SHP77 treated with DMSO at 0.1 percent for 48 hours (cell line): ENCODE results near the gene NOP9.

Experiments used
- DNase-seq: peaks from one replicate; lab custom pipeline; 2025; lab: John Stamatoyannopoulos, UW

NOP9 gene

GRCh38 chr14:24299255-24300191, at the start of gene NOP9, which contains the start of gene DHRS1:
TSS of gene NOP9 (plus strand) at chr14:24299850. CDS start at chr14:24299955, 105 bp downstream.
TSS of gene DHRS1 (minus strand) at chr14:24299780. CDS start at chr14:24299106, 674 bp downstream.
- peak; percentile 45 for DNase-seq

- no peak for DNase-seq
Observed at GRCh38 chr14:24250354-24250753, 49.3 kb upstream of the NOP9 start.

- no peak for DNase-seq
Observed at GRCh38 chr14:24251880-24252288, 47.8 kb upstream of the NOP9 start.

GRCh38 chr14:24252289-24253124, 47.1 kb upstream of the NOP9 start:
- no peak for DNase-seq

- no peak for DNase-seq
Observed at GRCh38 chr14:24253936-24254335, 45.7 kb upstream of the NOP9 start.

- DNase-seq: no peak
Observed at GRCh38 chr14:24254630-24255392, 44.8 kb upstream of the NOP9 start.

- no peak for DNase-seq
Observed at GRCh38 chr14:24255438-24255837, 44.2 kb upstream of the NOP9 start.

GRCh38 chr14:24255931-24256711, 43.5 kb upstream of the NOP9 start:
- no peak for DNase-seq

GRCh38 chr14:24256960-24257359, 42.7 kb upstream of the NOP9 start:
- DNase-seq: no peak

GRCh38 chr14:24258119-24258518, 41.5 kb upstream of the NOP9 start:
- no peak for DNase-seq

GRCh38 chr14:24258548-24259265, 40.9 kb upstream of the NOP9 start:
- DNase-seq: no peak

- no peak for DNase-seq
Observed at GRCh38 chr14:24259282-24260025, 40.2 kb upstream of the NOP9 start.

- DNase-seq: no peak
Observed at GRCh38 chr14:24260026-24260779, 39.4 kb upstream of the NOP9 start.

GRCh38 chr14:24260780-24261157, 38.9 kb upstream of the NOP9 start:
- no peak for DNase-seq

GRCh38 chr14:24261256-24261968, 38.2 kb upstream of the NOP9 start:
- no peak for DNase-seq

GRCh38 chr14:24261969-24262327, 37.7 kb upstream of the NOP9 start:
- no peak for DNase-seq

- DNase-seq: no peak
Observed at GRCh38 chr14:24262821-24263733, 36.6 kb upstream of the NOP9 start, which contains the start of gene TGM1. TSS of gene TGM1 (minus strand) at chr14:24263177. CDS start at chr14:24262352, 825 bp downstream.
